ENCODE measurements around the gene SPRYD3.
A peak's percentile ranks its signal among the peaks of the same experiment; 100 is the strongest.
"Not testable (repeated sequence)": the region's sequence is repeated elsewhere in the genome, so short reads cannot be mapped to it uniquely, and the experiment has no call there.

Gene SPRYD3

GRCh38 chr12:53101931-53102781 is 23.0 kb upstream of the SPRYD3 start:
- no peak for DNase-seq (ENCODE audit: low spot score)

- DNase-seq (ENCODE audit: low spot score), result no peak
Measured at GRCh38 chr12:53101266-53101665, 22.1 kb upstream of the SPRYD3 start.

- DNase-seq (ENCODE audit: low spot score), result no peak
Measured at GRCh38 chr12:53100466-53101151, 21.4 kb upstream of the SPRYD3 start.

GRCh38 chr12:53099071-53099882 is 20.1 kb upstream of the SPRYD3 start:
- DNase-seq (ENCODE audit: low spot score), result peak; percentile 90

- DNase-seq (ENCODE audit: low spot score), result no peak
Measured at GRCh38 chr12:53098354-53098981, 19.3 kb upstream of the SPRYD3 start.

GRCh38 chr12:53097564-53098353 is 18.6 kb upstream of the SPRYD3 start, which contains the start of gene IGFBP6:
TSS of gene IGFBP6 (plus strand) at chr12:53097667. CDS start at chr12:53097718, 51 bp downstream.
- DNase-seq (ENCODE audit: low spot score), result peak; percentile 45

- no peak for DNase-seq (ENCODE audit: low spot score)
Measured at GRCh38 chr12:53097207-53097563, 18.0 kb upstream of the SPRYD3 start.

- no peak for DNase-seq (ENCODE audit: low spot score)
Measured at GRCh38 chr12:53096759-53097158, 17.6 kb upstream of the SPRYD3 start.

- DNase-seq (ENCODE audit: low spot score), result no peak
Measured at GRCh38 chr12:53096089-53096741, 17.0 kb upstream of the SPRYD3 start.

- not testable (repeated sequence) for DNase-seq (ENCODE audit: low spot score)
Measured at GRCh38 chr12:53095596-53095895, 16.4 kb upstream of the SPRYD3 start.

- DNase-seq (ENCODE audit: low spot score), result not testable (repeated sequence)
Measured at GRCh38 chr12:53094796-53095595, 15.8 kb upstream of the SPRYD3 start.

GRCh38 chr12:53094394-53094787 is 15.2 kb upstream of the SPRYD3 start:
- DNase-seq (ENCODE audit: low spot score), result no peak

- DNase-seq (ENCODE audit: low spot score), result no peak
Measured at GRCh38 chr12:53093777-53094393, 14.7 kb upstream of the SPRYD3 start.

- no peak for DNase-seq (ENCODE audit: low spot score)
Measured at GRCh38 chr12:53091756-53092155, 12.6 kb upstream of the SPRYD3 start.

- no peak for DNase-seq (ENCODE audit: low spot score)
Measured at GRCh38 chr12:53090554-53090953, 11.4 kb upstream of the SPRYD3 start.

GRCh38 chr12:53090105-53090504 is 10.9 kb upstream of the SPRYD3 start:
- DNase-seq (ENCODE audit: low spot score), result no peak

GRCh38 chr12:53086361-53086760 is 7.2 kb upstream of the SPRYD3 start:
- no peak for DNase-seq (ENCODE audit: low spot score)

- peak; percentile 10 for DNase-seq (ENCODE audit: low spot score)
Measured at GRCh38 chr12:53082637-53083175, 3.5 kb upstream of the SPRYD3 start.
